Stimulated activated CD8-positive, alpha-beta memory T cell treated with anti-CD3 and anti-CD28 coated beads, Interleukin-15, amount 100 ng/mL, for 48 hours (primary cell): ENCODE measurements around the gene FBXO4.
"Not testable (repeated sequence)": the region's sequence is repeated elsewhere in the genome, so short reads cannot be mapped to it uniquely, and the experiment has no call there.

Experiments used
- DNase-seq, 2 donors: peaks; one replicate each; pipeline ENCODE4 v3.0.0-alpha.2; 2020; ENCODE audit warnings: low read depth in 2 of 2

FBXO4 gene

DNA sequence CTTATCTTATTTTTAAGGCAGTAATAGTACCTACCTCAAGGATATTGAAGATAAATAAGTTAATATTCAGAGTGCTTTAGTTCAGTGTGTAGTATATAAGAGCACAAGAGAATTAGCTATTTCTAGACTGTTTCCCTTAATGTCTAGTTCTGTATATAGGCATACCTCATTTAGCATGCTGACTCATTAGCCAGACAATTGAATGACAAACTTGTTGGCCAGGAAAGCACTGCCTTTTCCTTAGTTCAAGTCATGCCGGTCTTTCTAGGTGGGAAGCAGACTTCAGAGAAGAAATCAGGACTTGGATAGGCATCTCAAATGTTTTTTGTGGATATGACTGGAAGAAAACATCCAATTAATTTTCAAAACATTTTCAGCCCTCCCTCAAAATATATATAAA lies 3.2 kb upstream of the FBXO4 start:
- DNase-seq = no peak

GRCh38 chr5:41924526-41924871 lies 582 bp upstream of the FBXO4 start:
- no peak for DNase-seq

DNA sequence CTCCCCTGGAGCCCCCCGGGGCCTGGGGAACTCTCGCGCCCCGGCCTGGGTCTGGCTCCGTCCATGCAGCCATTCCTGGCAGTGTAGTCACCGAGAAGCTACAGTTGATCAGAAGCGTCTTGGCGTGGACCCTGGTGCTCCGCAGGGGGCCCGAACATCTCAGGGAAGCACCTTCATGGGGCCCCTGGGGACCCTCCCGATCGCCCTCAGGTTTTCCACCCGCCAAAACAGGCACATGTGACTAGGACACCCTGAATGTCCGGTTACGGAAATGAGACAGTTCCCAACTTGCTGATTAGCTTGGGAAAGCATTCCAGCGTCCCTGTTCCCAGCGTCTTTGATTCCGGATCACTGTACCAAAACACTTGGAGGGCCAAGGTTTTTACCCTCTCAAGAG lies 472 bp downstream of the FBXO4 start:
- DNase-seq = peak in 1 of 2 donors; percentile 15

DNA sequence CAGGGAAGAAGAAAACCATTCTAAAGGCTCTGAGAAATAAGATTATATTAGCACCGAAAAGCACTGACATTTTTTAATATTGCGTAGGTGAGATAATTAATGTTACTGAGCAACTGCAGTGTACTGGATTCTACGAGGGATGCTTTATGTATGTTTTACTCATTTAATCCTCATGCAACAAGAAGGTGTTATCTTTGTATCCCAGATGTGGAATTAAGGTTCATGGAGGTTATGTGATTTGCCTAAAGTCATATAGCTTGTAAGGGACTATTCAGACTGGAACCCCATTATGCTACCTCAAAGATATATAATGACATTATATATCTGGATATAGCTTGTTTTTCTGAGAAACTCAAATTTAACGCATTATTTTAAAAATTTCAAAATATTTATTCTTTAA lies 2.5 kb downstream of the FBXO4 start:
- DNase-seq = no peak

DNA sequence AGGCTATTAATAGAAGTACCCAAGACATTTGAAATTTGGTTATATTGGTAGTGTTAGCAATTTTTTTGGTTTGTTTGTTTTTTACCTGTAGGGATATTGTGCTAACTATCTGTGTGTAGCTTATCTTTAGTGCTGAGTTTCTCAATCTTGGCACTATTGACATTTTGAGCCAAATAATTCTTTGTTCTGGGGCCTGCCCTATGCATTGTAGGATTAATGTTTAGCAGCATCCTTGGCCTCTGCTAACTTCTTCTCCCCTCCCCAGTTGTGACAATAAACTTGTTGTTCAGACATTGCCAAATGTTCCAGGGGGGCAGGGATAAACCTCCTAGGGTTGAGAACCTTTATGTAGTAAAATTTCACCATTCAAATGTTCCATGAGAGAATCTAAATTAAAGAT lies 4.0 kb downstream of the FBXO4 start:
- no peak for DNase-seq

GRCh38 chr5:41932770-41933169 lies 7.7 kb downstream of the FBXO4 start:
- DNase-seq = no peak

GRCh38 chr5:41935544-41935943 lies 10.5 kb downstream of the FBXO4 start:
- no peak for DNase-seq

GRCh38 chr5:41940641-41941040 lies 15.6 kb downstream of the FBXO4 start:
- DNase-seq = no peak

GRCh38 chr5:41945332-41945955 lies 20.4 kb downstream of the FBXO4 start:
- not testable (repeated sequence) for DNase-seq

- no peak for DNase-seq
Measured at GRCh38 chr5:41951224-41951623, 26.1 kb downstream of the FBXO4 start.

DNA sequence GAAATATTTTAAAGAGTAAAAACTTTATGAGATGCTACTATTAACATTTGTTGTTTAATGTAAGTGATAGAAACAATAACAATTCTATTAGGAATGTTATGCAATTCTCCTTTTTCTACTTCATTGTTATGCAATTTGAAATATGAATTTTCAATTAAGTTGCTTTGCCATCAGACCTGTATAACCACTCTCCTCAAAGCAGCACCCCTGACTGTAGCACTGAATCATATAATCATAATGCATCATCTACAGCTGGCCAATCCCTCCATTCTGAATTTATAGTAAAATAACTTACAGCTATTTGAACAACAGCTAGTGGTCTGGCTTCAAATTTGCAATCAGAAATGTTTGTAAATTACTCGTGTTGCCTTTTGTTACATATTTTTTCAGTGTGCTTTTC lies 29.2 kb downstream of the FBXO4 start:
- no peak for DNase-seq

- DNase-seq = no peak
Measured at GRCh38 chr5:41955432-41956024, 30.4 kb downstream of the FBXO4 start.

GRCh38 chr5:41956943-41957342 lies 31.9 kb downstream of the FBXO4 start:
- DNase-seq = no peak

- DNase-seq = no peak
Measured at GRCh38 chr5:41960481-41960880, 35.4 kb downstream of the FBXO4 start.

GRCh38 chr5:41961736-41962135 lies 36.7 kb downstream of the FBXO4 start:
- no peak for DNase-seq

DNA sequence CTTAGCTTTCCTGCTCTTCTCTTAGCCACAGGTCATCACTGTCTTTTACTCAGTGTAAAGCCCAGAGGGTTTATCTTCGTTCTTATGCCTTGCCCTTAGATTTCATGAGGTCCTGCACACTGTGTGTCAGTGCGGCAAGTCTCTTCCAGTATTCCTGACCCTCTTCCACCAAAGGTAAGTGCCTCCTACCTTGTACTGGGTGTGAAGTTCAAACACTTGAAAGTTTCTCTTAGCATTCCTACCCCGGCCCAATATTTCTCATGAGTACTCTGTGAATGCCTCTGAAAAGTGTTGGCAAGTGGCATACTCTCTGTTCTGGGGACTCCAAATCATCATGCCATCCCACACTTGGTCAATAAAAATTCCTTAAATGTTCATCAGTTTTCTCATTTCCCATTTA lies 37.4 kb downstream of the FBXO4 start:
- DNase-seq = no peak

DNA sequence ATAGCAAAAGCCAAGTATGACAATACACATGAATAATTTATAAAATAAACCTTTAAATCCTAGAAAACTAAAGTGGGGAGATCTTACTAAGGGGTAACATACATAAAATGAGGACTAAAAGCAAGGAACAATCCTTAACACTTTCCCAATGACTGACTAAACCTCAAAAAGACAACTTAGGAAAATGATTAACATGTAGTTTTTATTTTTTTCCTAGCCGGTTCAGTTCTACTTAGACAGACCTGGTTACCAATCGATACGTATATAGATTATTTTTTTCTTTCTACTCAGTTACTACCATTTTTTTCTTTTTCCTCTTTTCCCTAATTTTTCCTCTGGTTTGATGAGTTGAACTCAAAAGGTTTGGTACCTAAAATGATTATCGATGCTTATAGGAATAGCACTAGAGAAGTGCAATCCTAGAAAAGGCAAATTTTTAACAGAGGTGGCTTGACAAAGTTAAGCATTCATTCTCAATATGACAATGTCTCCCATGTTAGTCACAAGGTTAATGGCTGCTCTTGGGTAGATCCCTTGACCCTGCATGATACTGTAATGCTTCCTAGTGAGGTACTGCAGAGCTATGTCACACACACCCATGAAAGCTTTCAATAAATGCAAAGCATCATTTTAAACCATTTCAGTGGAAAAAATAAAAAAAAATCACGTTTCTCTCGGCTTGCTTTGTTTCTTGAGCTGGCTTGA lies 41.5 kb downstream of the FBXO4 start:
- DNase-seq = no peak

GRCh38 chr5:41967401-41967800 lies 42.3 kb downstream of the FBXO4 start:
- DNase-seq = no peak

GRCh38 chr5:41968153-41968723 lies 43.2 kb downstream of the FBXO4 start:
- no peak for DNase-seq

DNA sequence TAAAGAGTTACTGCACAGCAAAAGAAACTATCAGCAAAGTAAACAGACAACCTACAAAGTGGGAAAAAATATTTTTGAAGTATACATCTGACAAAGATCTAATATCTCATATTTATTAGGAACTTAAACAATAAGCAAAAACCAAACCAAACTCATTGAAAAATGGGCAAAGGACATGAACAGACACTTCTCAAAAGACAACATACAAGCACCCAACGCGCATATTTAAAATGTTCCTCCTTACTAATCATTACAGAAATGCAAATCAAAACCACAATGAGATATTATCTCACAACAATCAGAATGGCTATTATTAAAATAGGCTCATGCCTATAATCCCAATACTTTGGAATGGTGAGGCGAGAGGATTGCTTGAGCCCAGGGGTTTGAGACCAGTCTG lies 48.0 kb downstream of the FBXO4 start:
- no peak for DNase-seq

DNA sequence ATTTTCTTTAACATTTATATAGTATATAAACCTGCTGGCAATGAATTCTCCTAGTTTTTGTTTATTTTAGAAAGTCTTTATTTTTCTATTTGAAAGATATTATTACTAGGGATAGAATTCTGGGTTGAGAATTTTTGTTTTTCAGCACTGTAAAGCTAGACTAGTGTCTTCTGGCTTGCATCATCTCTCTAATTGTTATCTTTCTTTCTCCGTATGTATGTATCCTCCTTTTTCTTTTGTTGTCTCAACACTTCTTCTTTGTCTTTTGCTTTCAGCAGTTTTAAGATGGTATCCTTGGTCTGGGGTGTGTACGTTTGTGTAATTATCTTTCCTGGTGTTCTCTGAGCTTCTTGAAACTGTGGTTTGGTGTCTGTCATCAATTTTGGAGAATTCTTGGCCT lies 48.8 kb downstream of the FBXO4 start:
- no peak for DNase-seq

DNA sequence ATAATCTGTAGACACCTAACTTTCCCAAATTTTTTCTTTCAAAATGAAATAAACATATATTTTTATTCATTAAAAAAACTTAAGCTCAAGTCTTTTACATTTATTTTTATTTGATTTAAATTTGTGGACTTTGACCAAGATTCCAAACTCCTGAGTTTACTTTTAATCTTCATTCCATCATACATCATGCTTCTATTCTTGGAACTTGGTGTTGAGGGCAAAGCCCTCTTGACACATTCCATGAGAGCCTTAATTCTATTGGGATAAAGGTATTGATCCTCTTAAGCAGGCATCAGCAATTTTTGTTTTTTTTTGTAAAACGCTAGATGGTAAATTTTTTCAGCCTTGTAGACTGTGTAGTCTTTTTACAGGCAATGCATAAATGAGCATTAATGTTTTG lies 53.6 kb downstream of the FBXO4 start:
- DNase-seq = no peak

GRCh38 chr5:41980396-41980795 lies 55.3 kb downstream of the FBXO4 start:
- no peak for DNase-seq
